GM21576 (cell line): ENCODE measurements around the gene ATAD5.
"Not testable (repeated sequence)": the region's sequence is repeated elsewhere in the genome, so short reads cannot be mapped to it uniquely, and the experiment has no call there.

Source experiments
- ATAC-seq: cut with Tn5 transposase; IDR thresholded peaks from one replicate; pipeline ENCODE4 v1.9.1; 2021; ENCODE audit warnings: mild to moderate bottlenecking, moderate library complexity; ENCODE audit not compliant: unreplicated experiment

The ATAD5 gene

DNA sequence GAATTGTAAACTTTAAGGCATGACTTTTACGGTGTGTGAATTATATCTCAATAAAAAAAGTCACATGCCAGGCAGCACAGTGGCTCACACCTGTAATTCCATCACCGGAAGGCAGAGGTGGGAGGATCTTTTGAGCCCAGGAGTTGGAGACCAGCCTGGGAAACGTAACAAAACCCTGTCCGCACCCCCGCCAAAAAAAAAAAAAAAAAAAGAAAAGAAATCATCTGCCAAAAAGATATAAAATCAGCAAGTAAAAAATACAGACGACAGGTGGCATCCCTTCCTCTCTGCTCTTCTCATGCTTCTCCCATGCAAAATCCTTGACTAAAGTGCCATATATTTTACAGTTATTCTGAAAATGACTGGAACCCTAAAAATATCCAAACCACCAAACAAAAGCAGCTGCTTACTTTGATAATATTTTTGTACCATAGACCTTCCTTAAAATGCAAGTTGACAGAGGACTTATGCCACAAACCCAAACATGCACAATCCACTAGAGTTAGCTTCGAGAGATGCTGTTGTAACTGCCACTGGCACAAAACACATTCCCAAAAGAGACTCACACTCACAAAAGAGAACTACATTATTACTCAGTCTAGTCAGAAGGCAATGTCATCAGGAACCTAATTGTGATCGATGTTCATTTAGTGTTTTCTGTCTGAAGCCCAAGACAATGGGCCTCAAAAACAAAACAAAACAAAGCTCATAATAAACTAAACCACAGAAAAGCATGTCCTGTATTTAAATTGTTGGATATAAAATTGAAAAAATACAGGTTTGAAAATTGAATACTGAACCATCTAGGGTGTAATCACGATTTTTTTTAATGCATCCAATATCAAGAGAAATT is 9.7 kb upstream of the ATAD5 start:
- ATAC-seq: no peak

DNA sequence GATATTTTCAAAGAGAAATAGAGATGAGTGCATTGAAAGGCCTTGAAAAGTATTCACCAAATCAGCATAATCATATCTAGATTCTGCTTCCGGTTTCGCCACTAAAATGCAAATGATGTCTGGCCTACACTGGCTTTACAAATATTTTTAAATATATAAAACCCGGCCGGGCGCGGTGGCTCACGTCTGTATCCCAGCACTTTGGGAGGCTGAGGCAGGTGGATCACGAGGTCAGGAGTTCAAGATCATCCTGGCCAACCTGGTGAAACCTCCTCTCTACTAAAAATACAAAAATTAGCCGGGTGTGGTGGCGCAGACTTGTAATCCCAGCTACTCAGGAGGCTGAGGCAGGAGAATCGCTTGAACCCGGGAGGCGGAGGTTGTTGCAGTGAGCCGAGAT is 8.8 kb upstream of the ATAD5 start:
- ATAC-seq: not testable (repeated sequence)

DNA sequence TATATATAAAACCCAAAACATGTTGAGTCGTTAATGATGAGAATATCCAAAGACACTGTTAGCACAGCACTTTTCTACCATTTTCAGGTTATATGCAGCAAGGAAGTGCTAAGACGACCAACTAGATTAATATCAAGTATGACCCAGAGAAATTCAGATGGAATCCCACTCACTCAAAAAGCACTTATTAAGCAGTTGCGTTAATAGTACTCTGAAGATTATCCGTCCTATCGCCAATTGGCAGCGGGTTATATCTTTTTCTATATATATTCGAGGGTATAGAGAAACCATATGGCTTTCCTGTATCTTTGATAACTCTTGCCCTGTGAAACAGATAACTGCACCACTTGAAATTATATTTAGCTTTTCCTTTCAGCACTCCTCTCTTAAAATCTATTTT is 8.3 kb upstream of the ATAD5 start:
- ATAC-seq: no peak

DNA sequence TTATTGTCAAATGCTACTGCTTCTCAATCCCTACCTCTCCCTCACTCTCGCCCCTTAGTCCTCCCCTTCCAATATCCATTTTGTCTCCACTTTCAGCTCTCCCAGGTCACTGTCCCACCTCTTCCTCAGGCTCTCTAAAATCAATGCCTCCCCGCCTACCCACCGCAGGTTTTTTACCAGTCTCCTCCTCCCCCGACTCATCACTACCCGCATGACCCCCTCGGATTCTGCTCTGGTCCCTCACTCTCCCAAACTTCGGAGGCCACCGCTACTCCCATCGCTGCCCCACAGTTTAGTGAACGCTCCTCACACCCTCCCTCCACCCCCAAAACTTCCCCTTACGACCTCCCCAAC is 7.8 kb upstream of the ATAD5 start:
- ATAC-seq: peak; percentile 4

DNA sequence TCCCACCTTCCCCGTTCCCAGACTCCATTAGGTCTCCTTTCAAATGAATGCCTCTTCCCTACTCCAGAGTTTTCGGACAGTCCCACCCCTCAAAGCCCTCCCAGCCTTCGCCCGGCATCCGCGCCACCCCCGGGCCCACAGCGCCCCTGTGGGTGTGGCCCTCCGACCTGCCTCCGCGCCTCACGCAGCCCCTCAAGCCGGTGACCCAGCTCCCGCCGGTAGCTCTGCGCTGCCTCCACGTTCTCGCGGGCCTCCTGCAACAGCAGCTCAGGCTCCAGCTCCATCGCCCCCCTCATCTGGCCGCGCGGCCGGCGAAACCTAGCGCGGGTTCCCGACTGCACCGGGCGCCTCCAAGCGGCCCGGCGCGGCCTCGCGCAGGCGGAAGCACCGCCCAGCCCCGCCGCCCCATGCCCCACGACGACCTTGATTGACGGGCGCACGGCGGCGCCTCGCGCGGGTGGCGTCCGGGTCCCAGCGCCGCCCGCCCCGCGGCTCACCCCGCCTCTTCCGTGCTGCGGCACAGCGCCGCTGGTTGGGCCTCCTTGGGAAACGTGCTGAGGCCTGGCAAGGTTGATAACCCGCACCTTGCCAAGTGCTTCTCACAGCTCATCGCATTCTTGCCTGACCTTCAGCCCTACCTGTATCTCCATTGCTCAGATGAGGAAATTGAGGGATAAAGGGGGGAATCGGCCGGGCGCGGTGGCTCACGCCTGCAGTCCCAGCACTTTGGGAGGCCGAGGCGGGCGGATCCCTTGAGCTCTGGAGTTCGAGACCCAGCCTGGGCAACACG is 7.2 kb upstream of the ATAD5 start, which contains the start of gene CRLF3:
Gene CRLF3, minus strand, starts transcription at position 337 of the 790 bp plus-strand sequence. Its CDS starts 41 bp downstream, at position 296.
- ATAC-seq: peak; percentile 84

DNA sequence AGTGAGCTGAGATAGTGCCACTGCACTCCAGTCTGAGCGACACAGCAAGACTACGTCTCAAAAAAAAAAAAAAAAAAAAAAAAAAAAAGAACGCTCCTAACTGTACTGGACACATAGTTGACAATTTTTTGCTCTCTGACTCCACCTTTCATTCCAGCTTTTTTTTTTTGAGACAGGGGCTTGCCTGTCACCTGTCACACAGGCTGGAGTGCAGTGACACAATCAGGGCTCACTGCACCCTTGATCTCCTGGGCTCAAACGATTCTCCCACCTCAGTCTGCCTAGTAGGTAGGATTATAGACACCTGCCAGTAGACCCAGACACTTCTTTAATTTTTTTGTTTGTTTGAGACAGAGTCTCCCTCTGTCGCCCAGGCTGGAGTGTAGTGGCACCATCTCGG is 4.7 kb upstream of the ATAD5 start:
- no peak for ATAC-seq

DNA sequence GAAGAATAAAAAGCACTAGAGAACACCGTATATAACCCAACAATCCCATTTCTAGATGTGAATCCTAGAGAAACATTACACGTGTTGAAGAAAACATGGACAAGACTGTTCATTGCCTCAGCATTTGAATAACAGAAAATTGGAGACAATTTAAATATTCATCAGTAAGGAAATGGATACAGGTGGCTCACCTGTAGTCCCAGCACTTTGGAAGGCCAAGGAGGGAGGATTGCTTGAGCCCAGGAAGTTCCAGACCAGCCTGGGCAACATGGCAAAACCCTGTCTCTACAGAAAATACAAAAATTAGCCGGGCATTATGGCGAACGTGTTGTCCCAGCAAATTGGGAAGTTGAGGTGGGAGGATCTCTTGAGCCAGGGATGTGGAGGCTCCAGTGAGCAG is 2.7 kb upstream of the ATAD5 start:
- ATAC-seq: no peak

DNA sequence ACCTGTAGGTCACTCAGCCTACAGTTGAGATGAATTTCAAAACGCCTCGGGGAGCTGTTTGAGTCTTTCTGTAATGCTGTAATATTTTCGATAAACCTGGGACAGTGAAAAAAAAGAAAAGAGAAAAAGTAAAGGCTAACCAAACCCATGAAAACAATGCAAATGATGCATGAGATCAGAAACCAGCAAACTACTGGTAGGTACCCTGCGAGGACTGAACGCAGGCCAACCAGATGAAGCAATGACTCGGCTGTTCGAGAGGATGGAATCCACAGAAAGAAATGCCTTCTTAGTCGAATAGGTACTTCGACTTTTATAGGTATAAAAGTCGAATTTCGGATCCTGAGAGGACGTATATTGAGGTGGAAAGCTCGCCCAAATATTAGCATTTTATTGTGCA is 509 bp upstream of the ATAD5 start:
- ATAC-seq: no peak

DNA sequence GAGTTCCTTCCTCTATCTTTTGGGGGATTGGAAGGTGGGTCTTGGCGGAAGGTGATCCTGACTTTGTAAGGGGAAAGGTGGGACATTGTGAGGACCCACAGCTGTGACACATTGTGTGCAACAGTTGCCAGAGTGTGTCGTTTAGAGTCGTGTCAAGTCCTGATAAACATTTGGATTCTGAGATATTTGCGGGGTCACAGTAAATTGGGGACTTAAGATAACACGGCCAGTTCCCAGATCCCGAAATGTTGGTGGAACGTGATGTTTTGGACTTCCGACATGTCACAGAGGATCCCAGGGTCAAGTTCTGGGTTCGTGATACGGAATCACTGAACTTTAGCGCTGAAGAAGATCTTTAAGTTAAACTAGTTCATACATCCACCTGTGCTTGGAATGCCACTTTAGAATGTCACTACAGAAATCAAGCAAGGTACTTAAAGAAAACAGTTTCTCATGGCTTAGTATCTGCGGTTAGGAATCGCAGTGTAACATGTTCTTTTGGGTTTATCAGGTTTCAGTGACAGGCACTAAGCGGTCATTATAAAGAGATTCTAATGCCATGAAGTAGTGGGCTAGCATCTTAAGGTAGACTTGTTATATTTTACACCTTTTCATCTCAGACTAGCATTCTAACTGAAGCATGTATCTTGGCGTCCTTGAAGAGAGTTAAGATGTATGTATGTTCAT is 815 bp downstream of the ATAD5 start:
- ATAC-seq: no peak

DNA sequence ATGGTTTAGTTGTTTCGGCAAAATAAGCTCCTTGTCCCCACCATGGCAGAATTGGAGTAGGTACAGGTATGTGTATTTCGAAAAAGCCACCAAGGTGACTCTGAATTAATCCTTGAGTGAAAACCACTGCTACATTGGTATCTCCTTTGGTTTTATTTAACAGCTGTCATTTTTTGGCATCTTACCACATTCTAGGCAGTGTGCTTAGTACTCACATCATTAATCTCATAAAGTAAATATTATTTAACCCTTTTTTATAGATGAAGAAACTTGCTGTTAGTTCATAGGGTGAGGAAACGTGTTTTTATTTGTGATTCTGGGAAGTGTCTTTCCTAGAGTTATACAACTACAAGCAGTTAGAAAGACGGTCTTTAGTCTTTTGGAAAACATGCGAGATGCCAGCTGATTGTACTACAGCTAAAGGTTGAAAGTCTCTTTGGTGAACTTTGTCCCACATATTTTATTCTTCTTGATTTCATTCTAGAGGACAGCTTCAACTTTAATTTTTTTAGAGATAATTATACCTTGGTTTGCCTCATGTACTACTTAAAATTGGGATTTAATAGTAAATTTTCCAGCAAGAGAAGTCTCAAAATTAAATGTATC is 6.5 kb downstream of the ATAD5 start:
- ATAC-seq: no peak

DNA sequence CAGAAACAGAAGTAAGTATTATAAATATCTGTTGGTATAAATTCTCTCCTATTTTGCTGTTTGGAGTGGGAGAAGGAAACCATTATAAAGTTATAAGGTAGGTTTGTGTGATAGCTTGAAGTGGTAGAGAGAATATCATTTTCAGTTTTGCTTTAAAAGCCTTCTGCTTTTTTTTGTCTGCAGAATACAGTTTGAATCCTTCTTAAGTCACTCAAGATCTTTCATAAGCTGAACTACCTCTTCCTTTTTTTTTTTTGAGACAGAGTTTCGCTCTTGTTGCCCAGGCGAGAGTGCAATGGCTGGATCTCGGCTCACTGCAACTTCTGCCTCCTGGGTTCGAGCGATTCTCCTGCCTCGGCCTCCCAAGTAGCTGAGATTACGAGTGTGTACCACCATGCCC is 9.0 kb downstream of the ATAD5 start:
- no peak for ATAC-seq

DNA sequence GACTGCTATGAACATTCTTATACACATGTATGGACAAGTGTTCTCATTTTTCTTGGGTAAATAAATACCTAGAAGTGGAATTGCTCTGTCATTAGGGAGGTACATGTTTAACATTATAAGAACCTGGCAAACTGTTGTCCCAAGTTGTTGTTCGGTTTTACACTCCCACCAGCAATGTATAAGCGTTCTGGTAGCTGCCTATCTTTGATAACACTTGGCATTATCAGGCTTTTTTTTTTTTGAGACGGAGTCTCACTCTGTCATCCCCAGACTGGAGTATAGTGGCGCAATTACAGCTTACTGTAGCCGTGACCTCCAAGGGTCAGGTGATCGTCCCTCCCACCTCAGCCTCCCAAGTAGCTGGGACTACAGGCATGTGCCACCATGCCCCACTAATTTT is 16.3 kb downstream of the ATAD5 start:
- no peak for ATAC-seq

DNA sequence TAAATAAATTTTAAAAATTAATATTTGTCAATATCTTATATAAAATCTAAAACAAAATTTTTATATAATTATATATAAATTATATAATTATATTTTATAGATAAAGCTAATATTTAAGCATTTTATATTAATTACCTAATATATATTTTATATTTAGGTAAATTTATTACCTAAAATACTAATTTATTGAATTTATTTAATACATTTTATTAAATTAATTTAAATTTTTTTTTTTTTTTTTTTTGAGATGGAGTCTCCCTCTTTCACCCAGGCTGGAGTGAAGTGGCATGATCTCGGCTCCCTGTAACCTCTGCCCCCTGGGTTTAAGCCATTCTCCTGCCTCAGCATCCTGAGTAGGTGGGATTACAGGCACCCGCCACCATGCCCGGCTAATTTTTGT is 22.4 kb downstream of the ATAD5 start:
- no peak for ATAC-seq

DNA sequence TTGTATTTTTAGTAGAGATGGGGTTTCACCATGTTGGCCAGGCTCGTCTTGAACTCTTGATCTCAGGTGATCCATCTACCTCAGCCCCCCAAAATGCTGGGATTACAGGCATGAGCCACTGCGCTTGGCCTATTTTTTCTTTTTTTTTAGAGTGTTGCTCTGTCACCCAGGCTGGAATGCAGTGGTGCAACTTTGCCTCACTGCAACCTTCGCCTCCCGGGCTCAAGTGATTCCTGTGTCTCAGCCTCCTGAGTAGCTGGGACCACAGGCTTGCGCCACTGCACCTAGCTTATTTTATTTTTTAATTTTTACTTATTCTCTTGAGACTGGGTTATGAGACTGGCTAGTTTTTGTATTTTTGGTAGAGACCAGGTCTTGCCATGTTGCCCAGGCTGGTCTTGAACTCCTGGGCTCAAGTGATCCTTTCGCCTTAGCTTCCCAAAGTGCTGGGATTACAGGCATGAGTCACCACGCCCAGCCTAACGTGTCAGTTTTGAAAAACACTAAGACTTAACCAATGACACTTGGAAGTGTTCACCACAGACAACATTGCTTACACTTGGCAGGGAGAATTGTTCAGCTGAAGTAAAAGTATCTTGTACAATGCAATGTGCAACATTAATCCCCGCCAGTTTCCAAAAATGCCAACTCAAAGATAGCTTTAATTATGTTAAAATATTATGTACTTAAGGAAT is 26.9 kb downstream of the ATAD5 start:
- ATAC-seq: no peak

DNA sequence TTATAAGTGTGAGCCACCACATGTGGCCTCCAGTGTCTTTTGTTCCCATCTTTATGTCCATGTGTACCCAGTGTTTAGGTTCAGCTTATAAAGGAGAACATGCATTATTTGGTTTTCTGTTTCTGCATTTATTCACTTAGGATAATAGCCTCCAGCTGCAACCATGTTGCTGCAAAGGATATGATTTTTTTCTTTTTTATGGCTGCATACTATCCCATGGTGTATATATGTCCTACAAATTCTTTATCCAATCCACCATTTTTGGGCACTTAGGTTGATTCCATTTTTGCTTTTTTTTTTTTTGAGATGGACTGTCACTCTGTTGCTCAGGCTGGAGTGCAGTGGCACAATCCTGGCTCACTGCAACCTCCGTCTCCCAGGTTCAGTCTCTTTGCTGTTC is 32.9 kb downstream of the ATAD5 start:
- ATAC-seq: no peak

DNA sequence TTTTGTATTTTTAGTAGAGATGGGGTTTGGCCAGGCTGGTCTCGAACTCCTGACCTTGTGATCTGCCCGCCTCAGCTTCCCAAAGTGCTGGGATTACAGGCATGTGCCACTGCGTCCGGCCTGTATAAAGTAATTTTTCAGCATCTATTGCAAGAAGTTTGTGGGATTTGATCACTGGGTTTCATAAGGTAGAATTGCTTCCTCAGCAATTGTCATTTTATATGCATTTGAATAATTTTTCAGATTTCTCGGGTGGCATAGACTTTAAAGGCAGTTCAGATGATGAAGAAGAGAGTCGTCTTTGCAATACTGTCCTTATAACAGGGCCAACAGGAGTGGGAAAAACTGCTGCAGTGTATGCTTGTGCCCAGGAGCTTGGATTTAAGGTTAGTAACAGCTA is 37.2 kb downstream of the ATAD5 start:
- ATAC-seq: no peak

DNA sequence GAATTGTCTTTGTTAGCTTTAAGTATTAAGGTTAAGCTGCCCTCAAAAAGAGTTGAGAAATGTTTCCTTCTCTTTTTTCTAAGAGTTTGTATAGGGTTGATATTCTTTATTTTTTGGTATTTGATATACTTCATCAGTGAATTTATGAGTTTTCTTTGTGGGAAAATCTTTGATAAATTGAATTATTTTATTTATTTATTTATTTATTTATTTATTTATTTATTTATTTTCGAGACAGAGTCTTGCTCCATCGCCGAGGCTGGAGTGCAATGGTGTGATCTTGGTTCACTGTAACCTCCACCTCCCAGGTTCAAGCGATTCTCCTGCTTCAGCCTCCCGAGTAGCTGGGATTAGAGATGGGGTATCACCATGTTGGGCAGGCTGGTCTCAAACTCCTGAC is 54.4 kb downstream of the ATAD5 start:
- ATAC-seq: no peak

DNA sequence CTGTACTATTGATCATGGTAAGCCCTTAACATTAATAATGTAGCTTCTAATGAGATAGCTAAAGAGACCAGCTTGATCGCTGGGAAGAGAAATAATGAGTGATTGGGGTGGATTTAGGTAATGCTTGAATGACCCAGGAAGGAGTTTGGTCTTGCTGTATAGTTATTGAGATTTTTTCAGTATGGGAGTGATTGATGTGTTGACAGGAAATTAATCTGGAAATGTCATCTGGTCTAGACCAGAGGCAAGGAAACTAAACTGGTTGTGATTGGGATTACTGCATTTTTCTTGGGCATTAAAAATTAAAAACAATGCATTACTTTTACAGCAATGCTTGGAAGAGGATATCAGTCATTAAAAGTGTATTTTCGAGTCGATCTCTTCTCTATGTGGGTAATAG is 62.5 kb downstream of the ATAD5 start:
- ATAC-seq: no peak

DNA sequence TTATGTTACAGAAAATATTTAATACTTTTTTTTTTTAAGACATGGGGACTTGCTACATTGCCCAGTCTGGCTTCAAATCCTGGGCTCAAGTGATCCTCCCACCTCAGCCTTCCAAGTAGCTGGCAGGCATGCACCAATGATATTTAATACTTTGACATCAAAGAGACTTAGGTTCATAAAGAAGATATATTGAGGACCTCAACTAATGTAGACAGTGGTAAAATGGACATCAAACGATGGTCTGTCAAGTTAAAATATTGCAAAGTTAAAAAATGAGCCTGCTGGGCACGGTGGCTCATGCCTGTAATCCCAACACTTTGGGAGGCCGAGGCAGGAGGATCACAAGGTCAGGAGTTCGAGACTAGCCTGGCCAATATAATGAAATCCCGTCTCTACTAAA is 65.5 kb downstream of the ATAD5 start:
- no peak for ATAC-seq

DNA sequence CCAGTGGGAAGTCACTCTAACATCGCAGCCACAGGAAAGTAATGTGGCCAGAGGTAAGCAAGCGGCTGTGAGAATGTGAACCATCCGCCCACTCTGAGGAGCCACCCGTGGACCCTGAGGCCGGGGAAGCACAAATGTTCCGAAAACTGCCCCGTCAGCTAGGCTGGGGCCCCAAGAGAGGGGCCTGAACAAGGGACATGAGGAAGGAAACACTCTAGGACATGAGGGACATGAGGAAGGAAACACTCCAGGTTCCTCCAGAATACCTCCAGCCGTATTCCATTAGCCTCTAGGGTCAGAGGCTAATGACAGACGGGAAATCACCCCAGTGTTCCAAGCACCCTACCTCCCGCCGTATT is 74.0 kb downstream of the ATAD5 start:
- ATAC-seq: peak; percentile 25
